ENCODE data around the gene ZNF202. TPM values are rescaled to one million over a fixed set of nuclear protein-coding genes. Genes with fewer than 3 reads are reported as not detected.

Gene ZNF202
- total RNA-seq, 3 donors from 2014 or later = 10.6 to 11.9 (median 11.1) TPM

- intact Hi-C loops (cut with DNase I, micrococcal nuclease) = no loop called here
- Histone ChIP-seq H3K4me3 (no peak overlapping the region), H3K36me3 (ENCODE audit: low read depth) (no peaks in the 10 kb centered on the region), H3K9me3 (no peaks in the 10 kb centered on the region), H3K4me1 (ENCODE audit: low read depth) (no peaks in the 10 kb centered on the region)
- no peak for DNase-seq
- no peak for TF ChIP-seq CTCF (IDR thresholded peaks at IDR 0.05)
- no peak for ATAC-seq
Measured at GRCh38 chr11:123702696-123703095, 38.8 kb downstream of the ZNF202 start.

DNA sequence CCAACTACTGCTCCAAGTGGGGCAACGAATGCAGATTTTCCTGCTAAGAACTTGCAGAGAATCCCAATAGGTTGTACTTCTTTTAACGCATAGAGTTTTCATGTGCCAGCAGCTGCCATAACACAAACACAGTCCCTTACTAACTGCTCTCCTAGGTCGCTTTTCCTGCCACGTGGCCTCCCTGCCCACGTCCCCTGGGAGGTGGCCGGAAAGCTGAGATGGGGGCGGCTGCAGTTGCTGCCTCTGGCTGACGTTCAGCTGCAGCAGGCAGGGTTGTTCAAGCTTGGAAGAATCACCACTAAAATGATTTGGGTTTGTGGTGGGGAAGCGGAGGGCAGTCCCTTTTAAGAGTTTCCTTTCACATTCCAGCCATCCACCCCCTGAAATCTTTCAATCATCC lies 39.3 kb downstream of the ZNF202 start:
- intact Hi-C loops (cut with DNase I, micrococcal nuclease) = no loop called here
- H3K36me3 ChIP-seq (ENCODE audit: low read depth) = no peaks in the 10 kb centered on the region
- no peaks in the 10 kb centered on the region for H3K9me3 ChIP-seq
- no peak for ATAC-seq
- DNase-seq = no peak
- TF ChIP-seq CTCF (IDR thresholded peaks at IDR 0.05) = no peak
- H3K4me1 ChIP-seq (ENCODE audit: low read depth) = no peaks in the 10 kb centered on the region
- H3K4me3 ChIP-seq = no peak overlapping the region

- DNase-seq = peak in 2 of 3 donors; percentile 20 to 33
Measured at GRCh38 chr11:123700772-123701171, 40.7 kb downstream of the ZNF202 start.

GRCh38 chr11:123698546-123699127 lies 42.8 kb downstream of the ZNF202 start:
- Histone ChIP-seq H3K9me3 (no peaks in the 10 kb centered on the region), H3K36me3 (ENCODE audit: low read depth) (no peaks in the 10 kb centered on the region), H3K4me3 (no peak overlapping the region), H3K4me1 (ENCODE audit: low read depth) (no peaks in the 10 kb centered on the region)
- no peak for TF ChIP-seq CTCF (IDR thresholded peaks at IDR 0.05)
- DNase-seq (no peak), ATAC-seq (no peak)
- intact Hi-C loops (cut with DNase I, micrococcal nuclease) = no loop called here

More at GRCh38 chr11:123700772-123701171, 40.7 kb downstream of the ZNF202 start:
- Histone ChIP-seq H3K9me3 (no peaks in the 10 kb centered on the region), H3K4me3 (no peak overlapping the region), H3K4me1 (ENCODE audit: low read depth) (no peaks in the 10 kb centered on the region), H3K36me3 (ENCODE audit: low read depth) (no peaks in the 10 kb centered on the region)
- intact Hi-C loops (cut with DNase I, micrococcal nuclease) = no loop called here
- peak; percentile 55 for ATAC-seq
- no peak for TF ChIP-seq CTCF (IDR thresholded peaks at IDR 0.05)

GRCh38 chr11:123696183-123696582 lies 45.3 kb downstream of the ZNF202 start:
- intact Hi-C loops (cut with DNase I, micrococcal nuclease) = no loop called here

More at GRCh38 chr11:123696183-123696582, 45.3 kb downstream of the ZNF202 start:
- Histone ChIP-seq H3K4me3 (no peak overlapping the region), H3K4me1 (ENCODE audit: low read depth) (no peaks in the 10 kb centered on the region), H3K9me3 (no peaks in the 10 kb centered on the region), H3K36me3 (ENCODE audit: low read depth) (no peaks in the 10 kb centered on the region)
- no peak for TF ChIP-seq CTCF (IDR thresholded peaks at IDR 0.05)
- ATAC-seq (no peak), DNase-seq (no peak)

Data from mucosa of descending colon (tissue), 3 donors.